ENCODE data around the gene NRXN3.

- TF ChIP-seq CTCF (IDR thresholded peaks at IDR 0.05; ENCODE audit: insufficient read depth, low read depth, low read length) (peak; percentile 25), EZH2 (IDR thresholded peaks at IDR 0.05; ENCODE audit: insufficient read depth, low read length) (no peak)
These were observed 1104.6 kb downstream of the NRXN3 start for GRCh38 chr14:79274641-79275291.

Data from astrocyte (in vitro differentiated cells and primary cell).